Kidney epithelial cell (primary cell): ENCODE measurements around the gene MCRIP2. TPM values are rescaled to one million over a fixed set of nuclear protein-coding genes. Genes with fewer than 3 reads are reported as not detected.
A peak's percentile ranks its signal among the peaks of the same experiment; 100 is the strongest.

Source experiments
- DNase-seq: peaks from one replicate; pipeline ENCODE4 v3.0.0-alpha.2; 2010; ENCODE audit warnings: low read depth
- H3K27me3 ChIP-seq: 2 replicates; pipeline ENCODE4 v1.6.0; 2011; ENCODE audit warnings: low read length; ENCODE audit not compliant: control insufficient read depth, insufficient read depth
- H3K36me3 ChIP-seq: 2 replicates; pipeline ENCODE4 v1.5.1; 2011; ENCODE audit warnings: low read length; ENCODE audit not compliant: control insufficient read depth, insufficient read depth
- H3K4me3 ChIP-seq: 2 replicates; pipeline ENCODE4 v1.5.1; 2011; ENCODE audit warnings: low read depth, mild to moderate bottlenecking, control low read depth, low read length
- CTCF ChIP-seq: IDR thresholded peaks from 2 replicates; pipeline ENCODE4 v1.5.1; 2011; ENCODE audit warnings: mild to moderate bottlenecking, moderate library complexity, low read length, control low read depth, inconsistent platforms; ENCODE audit not compliant: insufficient read depth, poor library complexity, severe bottlenecking
- total RNA-seq: library from RNA; depleted of rRNA; stranded (reverse); fragments of >200 nt; gene quantifications from 2 replicates; pipeline ENCODE4 v1.2.3, GENCODE V29; 2015

Gene MCRIP2
- total RNA-seq, 1 donor from 2014 or later, result 59.8 TPM

- Histone ChIP-seq H3K4me3 (peak within 1 kb of the TSS; percentile 100), H3K36me3 (no peaks in the 10 kb centered on the region), H3K27me3 (no peaks in the 10 kb centered on the region)
- peak; percentile 19 for TF ChIP-seq CTCF
- peak; percentile 42 for DNase-seq
Observed at GRCh38 chr16:667780-668518, 26.3 kb downstream of the MCRIP2 start, which contains the start of gene RHOT2. TSS of gene RHOT2 (plus strand) at chr16:668132. CDS start at chr16:668200, 68 bp downstream.

- H3K4me3 ChIP-seq, result peak overlapping the region; percentile 100
- H3K27me3 ChIP-seq, result no peaks in the 10 kb centered on the region
- TF ChIP-seq CTCF, result no peak
- no peak for DNase-seq
- H3K36me3 ChIP-seq, result no peaks in the 10 kb centered on the region
Observed at GRCh38 chr16:668519-669171, 27.0 kb downstream of the MCRIP2 start.

- TF ChIP-seq CTCF, result no peak
- Histone ChIP-seq H3K4me3 (no peak overlapping the region), H3K36me3 (no peaks in the 10 kb centered on the region), H3K27me3 (no peaks in the 10 kb centered on the region)
- no peak for DNase-seq
Observed at GRCh38 chr16:669666-670065, 28.0 kb downstream of the MCRIP2 start.

- no peak overlapping the region for H3K4me3 ChIP-seq
- no peak for TF ChIP-seq CTCF
- DNase-seq, result no peak
- peaks cover 2% of the 10 kb centered on the region for H3K27me3 ChIP-seq
- no peaks in the 10 kb centered on the region for H3K36me3 ChIP-seq
Observed at GRCh38 chr16:670485-671352, 29.1 kb downstream of the MCRIP2 start.

GRCh38 chr16:671353-672131, 29.9 kb downstream of the MCRIP2 start:
- H3K27me3 ChIP-seq, result peaks cover 9% of the 10 kb centered on the region
- no peak for TF ChIP-seq CTCF
- H3K4me3 ChIP-seq, result no peak overlapping the region
- no peak for DNase-seq
- H3K36me3 ChIP-seq, result no peaks in the 10 kb centered on the region
